K562 (cell line): ENCODE results near the gene ARFGEF3. TPM values are rescaled to one million over a fixed set of nuclear protein-coding genes. Genes with fewer than 3 reads are reported as not detected.

Experiments
- ATAC-seq: fragments of 200-7000 bp; cut with Tn5 transposase; 3 replicates; pipeline ENCODE4 v1.9.1; 2020; ENCODE audit warnings: moderate library complexity
- BruUV-seq: library from RNA; stranded (reverse); fragments of 400-500 nt; replicated peaks from 2 replicates; lab custom pipeline; 2021; lab: Mats Ljungman, UMichigan
- CTCF ChIA-PET: fragments of 300-600 bp; formaldehyde crosslinking; extraction: SDS; loops from one replicate; lab custom pipeline; 2021; ENCODE audit warnings: low intra/inter-chr PET ratio; lab: Yijun Ruan, JAX
- POLR2A ChIA-PET: fragments of 300-600, 350-650 bp; sonication (Branson Sonifier 250); formaldehyde crosslinking; extraction: SDS; loops from one replicate; lab custom pipeline; 2021; ENCODE audit warnings: antibody characterized with exemption, inconsistent platforms; lab: Yijun Ruan, JAX
- DNase-seq, 4 experiments: peaks; one replicate each; pipeline versions ENCODE4 v3.0.0 to v3.0.0-alpha.2; 2011 to 2018; ENCODE audit warnings: low spot score in 3 of 4, mixed read lengths in 3 of 4; ENCODE audit errors: extremely low read depth in 1 of 4
- FAIRE-seq: peaks from 2 replicates; lab custom pipeline; 2011; peaks lifted over from hg19 to GRCh38; lab: Jason Lieb, UNC
- H2AFZ ChIP-seq: 2 replicates; pipeline ENCODE4 v1.6.0; 2011; ENCODE audit warnings: low read depth, low read length, control low read depth, inconsistent platforms
- H3K27ac ChIP-seq: fragments of 200-600 bp; 3 replicates; pipeline ENCODE4 v1.8.0; 2011; ENCODE audit warnings: low read depth, mild to moderate bottlenecking, control low read depth, inconsistent platforms, low read length, moderate library complexity, mixed read lengths; ENCODE audit errors: extremely low read depth
- H3K27me3 ChIP-seq, 2 experiments: fragments of 300-600 bp in 1 of 2; 2 replicates in 1 of 2; 3 replicates in 1 of 2; pipeline versions ENCODE4 v1.6.0 to v1.8.0; 2011; ENCODE audit warnings: inconsistent platforms in 2 of 2, low read length in 2 of 2, mild to moderate bottlenecking in 1 of 2, mixed read lengths in 1 of 2, moderate library complexity in 1 of 2; ENCODE audit not compliant: control insufficient read depth in 2 of 2, insufficient read depth in 2 of 2
- H3K36me3 ChIP-seq: fragments of 300-600 bp; 3 replicates; pipeline ENCODE4 v1.8.0; 2011; ENCODE audit warnings: mild to moderate bottlenecking, low read length, inconsistent platforms; ENCODE audit not compliant: control insufficient read depth, insufficient read depth
- H3K4me1 ChIP-seq, 2 experiments: fragments of 200-600 bp in 1 of 2; replicated peaks in 1 of 2; 2 replicates in 1 of 2; 3 replicates in 1 of 2; pipeline versions ENCODE4 v1.5.1 to v1.8.0; 2011; ENCODE audit warnings: inconsistent platforms in 2 of 2, low read length in 2 of 2, mild to moderate bottlenecking in 1 of 2, mixed read lengths in 1 of 2, moderate library complexity in 1 of 2; ENCODE audit not compliant: control insufficient read depth in 2 of 2, insufficient read depth in 2 of 2
- H3K4me2 ChIP-seq: 2 replicates; pipeline ENCODE4 v1.6.1; 2011; ENCODE audit warnings: low read length, control low read depth, inconsistent platforms, mixed read lengths; ENCODE audit not compliant: insufficient read depth
- H3K4me3 ChIP-seq: fragments of 200-600 bp; sonication (generic), shearing (Covaris generic); 2 replicates; pipeline ENCODE4 v1.5.1; 2016; ENCODE audit warnings: control low read depth, inconsistent platforms
- H3K79me2 ChIP-seq: fragments of 200-600 bp; 3 replicates; pipeline ENCODE4 v1.8.0; 2011; ENCODE audit warnings: low read length, inconsistent platforms; ENCODE audit not compliant: control insufficient read depth, insufficient read depth
- H3K9ac ChIP-seq, 2 experiments: 2 replicates each; pipeline versions ENCODE4 v1.6.0 to v1.6.1; 2011; ENCODE audit warnings: low read depth in 2 of 2, low read length in 2 of 2, control low read depth in 1 of 2, inconsistent platforms in 1 of 2, mild to moderate bottlenecking in 1 of 2, mixed read lengths in 1 of 2; ENCODE audit not compliant: insufficient read depth in 1 of 2
- H3K9me1 ChIP-seq: one replicate; pipeline ENCODE4 v1.6.0; 2011; ENCODE audit warnings: inconsistent platforms, mild to moderate bottlenecking, low read length, moderate library complexity; ENCODE audit not compliant: control insufficient read depth, insufficient read depth
- H3K9me3 ChIP-seq: replicated peaks from 2 replicates; pipeline ENCODE4 v1.5.1; 2011; ENCODE audit warnings: low read depth, low read length, inconsistent platforms; ENCODE audit not compliant: control insufficient read depth, insufficient read depth
- H4K20me1 ChIP-seq: replicated peaks from 2 replicates; pipeline ENCODE4 v1.6.1; 2011; ENCODE audit warnings: low read length, inconsistent platforms, mixed read lengths; ENCODE audit not compliant: control insufficient read depth, insufficient read depth
- FOS ChIP-seq: IDR thresholded peaks from 3 replicates; pipeline ENCODE4 v1.6.1; 2011; ENCODE audit not compliant: insufficient read length; ENCODE audit errors: extremely low read depth
- MTA2 ChIP-seq: fragments of 450-650 bp; IDR thresholded peaks from 2 replicates; pipeline ENCODE4 v1.6.1; 2016; ENCODE audit warnings: low read depth
- RAD21 ChIP-seq, 2 experiments: fragments of 250-450 bp in 1 of 2; fragments of 450-650 bp in 1 of 2; sonication (Bioruptor Pico) in 1 of 2; formaldehyde crosslinking in 1 of 2; IDR thresholded peaks in 1 of 2; conservative IDR thresholded peaks in 1 of 2; 2 replicates each; pipeline versions ENCODE4 v1.4.0 to v1.8.0; 2020 to 2022; ENCODE audit warnings: mild to moderate bottlenecking in 2 of 2, moderate library complexity in 1 of 2
- SRSF9 ChIP-seq: fragments of 200-400 bp; formaldehyde crosslinking; IDR thresholded peaks from 2 replicates; pipeline ENCODE4 v1.6.1; 2017; ENCODE audit warnings: low read depth, low read length, borderline replicate concordance
- ZNF41 ChIP-seq: fragments of 250-450 bp; sonication (Bioruptor Pico); conservative IDR thresholded peaks from 2 replicates; pipeline ENCODE4 v1.4.0; 2020; ENCODE audit warnings: mild to moderate bottlenecking
- ZNF77 ChIP-seq: fragments of 250-450 bp; sonication (Bioruptor Pico); IDR thresholded peaks from 2 replicates; pipeline ENCODE4 v1.5.0; 2020
- WGBS: fragments of 100-300 bp; shearing (Covaris generic); methylation state at CpG from one replicate; pipeline ENCODE4 v1.1.6; 2016; ENCODE audit warnings: low coverage, mixed read lengths; ENCODE audit not compliant: insufficient coverage; ENCODE audit errors: missing lambda C conversion rate; 5-methylcytosine and 5-hydroxymethylcytosine counted together
- in situ Hi-C: fragments of 300-500 bp; cut with MboI; formaldehyde crosslinking; loops from 4 replicates; pipeline ENCODE4 v1.15.0; 2018; ENCODE audit warnings: inconsistent platforms, mixed read lengths
- intact Hi-C: fragments of 100-400 bp; cut with micrococcal nuclease; formaldehyde crosslinking; loops from 2 replicates; pipeline ENCODE4 v1.14.2; 2022
- polyA plus RNA-seq, 8 experiments: library from polyadenylated mRNA; depleted of rRNA in 4 of 8; stranded (reverse) in 5 of 8; unstranded in 3 of 8; fragments of >200 nt; fragmentation: Nextera tagmentation in 2 of 8; fragmentation: Illumina TruSeq in 1 of 8; extraction: Ambion mirVana in 2 of 8; extraction: Trizol in 1 of 8; gene quantifications; 2 replicates each; pipeline versions ENCODE4 v1.2.1 to v1.2.3, GENCODE V29; 2011 to 2014; ENCODE audit warnings: inconsistent platforms in 1 of 8, missing spikeins in 1 of 8
- total RNA-seq, 7 experiments: library from RNA; depleted of rRNA in 6 of 7; stranded (reverse); fragments of >200 nt in 6 of 7; fragmentation: Illumina TruSeq in 2 of 7; extraction: Trizol in 2 of 7; gene quantifications; 2 replicates each; pipeline versions ENCODE4 v1.2.1 to v1.2.3, GENCODE V29; 2011 to 2021; ENCODE audit warnings: low replicate concordance in 1 of 7
- TF ChIP-seq, protein P1 (sequence below), 3 experiments: IDR thresholded peaks in 2 of 3; conservative IDR thresholded peaks in 1 of 3; 2 replicates each; pipeline ENCODE4 v1.5.1; 2011 to 2012; ENCODE audit warnings: low read length in 3 of 3, mild to moderate bottlenecking in 3 of 3, control low read depth in 2 of 3, improper control_type of control experiment in 1 of 3, inconsistent platforms in 1 of 3, low read depth in 1 of 3, mixed read lengths in 1 of 3, moderate library complexity in 1 of 3; ENCODE audit not compliant: insufficient read depth in 2 of 3

The ARFGEF3 gene
- total and polyA plus RNA-seq, 9 of the 15 experiments (the other 6 are each of a cell fraction or from before 2014, with no cell fraction given), result under 0.01 to 0.02 TPM; not detected in 7

DNA sequence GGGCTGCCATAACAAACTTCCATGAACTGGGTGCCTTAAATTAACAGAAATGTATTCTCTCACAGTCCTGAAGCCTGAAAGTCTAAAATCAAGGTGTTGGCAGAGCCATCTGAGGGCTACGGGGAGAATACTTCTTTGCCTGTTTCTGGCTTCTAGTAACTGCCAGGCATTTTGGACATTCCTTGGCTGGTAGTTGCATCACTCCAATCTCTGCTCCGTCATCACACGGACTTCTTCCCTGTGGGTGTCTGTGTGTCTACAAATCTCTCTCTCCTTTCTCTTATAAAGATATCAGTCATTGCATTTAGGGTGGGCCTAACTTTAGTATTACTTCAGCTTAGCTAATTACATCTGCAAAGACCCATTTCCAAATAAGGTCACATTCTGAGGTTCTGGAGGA, 33.6 kb upstream of the ARFGEF3 start:
- no TSS peak for BruUV-seq
- Histone ChIP-seq H3K4me2 (no peak overlapping the region), H3K36me3 (no peaks in the 10 kb centered on the region), H3K79me2 (no peaks in the 10 kb centered on the region), H3K27me3 (no peaks in the 10 kb centered on the region), H3K9ac (no peak overlapping the region), H4K20me1 (no peaks in the 10 kb centered on the region), H3K4me1 (no peaks in the 10 kb centered on the region), H3K4me3 (no peak overlapping the region), H2AFZ (no peak overlapping the region), H3K9me1 (no peaks in the 10 kb centered on the region), H3K27ac (no peak overlapping the region), H3K9me3 (no peaks in the 10 kb centered on the region)
- DNase-seq (no peak), FAIRE-seq (no peak), ATAC-seq (no peak)
- POLR2A ChIA-PET, result no interaction called here
- CTCF ChIA-PET, result no interaction called here
- in situ Hi-C loops, result no loop called here
- intact Hi-C loops, result no loop called here
- 4% methylated on average over 3 of the region's 3 CpGs for WGBS
- no peak for TF ChIP-seq FOS
- no peak for TF ChIP-seq SRSF9
- TF ChIP-seq ZNF77, result no peak

DNA sequence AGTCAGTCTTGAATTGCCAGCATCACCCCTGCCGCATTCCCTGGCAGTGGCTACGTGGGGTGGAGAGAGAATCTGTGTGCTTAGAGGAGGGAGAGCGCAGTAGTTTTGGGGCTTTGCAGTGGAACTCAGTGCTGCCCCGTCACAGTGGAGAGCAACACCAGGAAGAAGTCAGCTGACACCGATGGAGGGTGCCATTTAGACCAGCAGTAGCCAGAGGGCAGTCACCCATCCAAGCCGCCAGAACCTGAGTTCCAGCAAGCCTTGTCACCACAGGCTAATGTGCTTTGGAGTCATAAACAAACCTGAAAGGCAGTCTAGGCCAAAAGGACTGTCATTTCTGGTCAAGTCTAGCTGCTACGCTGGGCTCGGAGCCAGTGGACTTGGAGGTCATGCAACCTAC, 32.5 kb upstream of the ARFGEF3 start:
- in situ Hi-C loops (no loop called here), intact Hi-C loops (no loop called here)
- no peaks in the 10 kb centered on the region for H3K79me2 ChIP-seq
- POLR2A ChIA-PET, result no interaction called here
- no peak overlapping the region for H3K4me2 ChIP-seq
- no peak overlapping the region for H3K9ac ChIP-seq
- peak; percentile 96 for TF ChIP-seq ZNF41 (CRISPR knock-in tag)
- no peak for TF ChIP-seq MTA2
- TF ChIP-seq RAD21 (CRISPR knock-in tag; conservative IDR thresholded peaks at IDR 0.05 in 1 of 2, IDR thresholded peaks at IDR 0.05 in 1 of 2), result peak in 1 of 2 experiments; percentile 31; a peak in 2 of 4 replicates
- TF ChIP-seq, protein P1, sequence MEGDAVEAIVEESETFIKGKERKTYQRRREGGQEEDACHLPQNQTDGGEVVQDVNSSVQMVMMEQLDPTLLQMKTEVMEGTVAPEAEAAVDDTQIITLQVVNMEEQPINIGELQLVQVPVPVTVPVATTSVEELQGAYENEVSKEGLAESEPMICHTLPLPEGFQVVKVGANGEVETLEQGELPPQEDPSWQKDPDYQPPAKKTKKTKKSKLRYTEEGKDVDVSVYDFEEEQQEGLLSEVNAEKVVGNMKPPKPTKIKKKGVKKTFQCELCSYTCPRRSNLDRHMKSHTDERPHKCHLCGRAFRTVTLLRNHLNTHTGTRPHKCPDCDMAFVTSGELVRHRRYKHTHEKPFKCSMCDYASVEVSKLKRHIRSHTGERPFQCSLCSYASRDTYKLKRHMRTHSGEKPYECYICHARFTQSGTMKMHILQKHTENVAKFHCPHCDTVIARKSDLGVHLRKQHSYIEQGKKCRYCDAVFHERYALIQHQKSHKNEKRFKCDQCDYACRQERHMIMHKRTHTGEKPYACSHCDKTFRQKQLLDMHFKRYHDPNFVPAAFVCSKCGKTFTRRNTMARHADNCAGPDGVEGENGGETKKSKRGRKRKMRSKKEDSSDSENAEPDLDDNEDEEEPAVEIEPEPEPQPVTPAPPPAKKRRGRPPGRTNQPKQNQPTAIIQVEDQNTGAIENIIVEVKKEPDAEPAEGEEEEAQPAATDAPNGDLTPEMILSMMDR (IDR thresholded peaks at IDR 0.05 in 2 of 3, conservative IDR thresholded peaks at IDR 0.05 in 1 of 3; ENCODE audit: insufficient read depth in 2 of 3, low read depth in 1 of 3, low read length in 3 of 3), result peak; percentile 34 to 45 (median 40); a peak in 4 of 6 replicates
- no peaks in the 10 kb centered on the region for H3K36me3 ChIP-seq
- H3K27me3 ChIP-seq, result no peaks in the 10 kb centered on the region
- FAIRE-seq (peak; percentile 15), ATAC-seq (peak; percentile 86), DNase-seq (peak in 1 of 4 experiments; percentile 18)
- H3K4me3 ChIP-seq, result no peak overlapping the region
- H3K9me1 ChIP-seq, result no peaks in the 10 kb centered on the region
- BruUV-seq, result no TSS peak
- H3K27ac ChIP-seq, result no peak overlapping the region
- CTCF ChIA-PET, result no interaction called here
- no peaks in the 10 kb centered on the region for H3K9me3 ChIP-seq
- WGBS, result 2% methylated on average over 8 of the region's 8 CpGs
- H3K4me1 ChIP-seq, result no peaks in the 10 kb centered on the region
- no peaks in the 10 kb centered on the region for H4K20me1 ChIP-seq
- no peak overlapping the region for H2AFZ ChIP-seq
